PC-3 (cell line): ENCODE results near the gene ALCAM. TPM values are rescaled to one million over a fixed set of nuclear protein-coding genes. Genes with fewer than 3 reads are reported as not detected.

Experiments used
- ATAC-seq: fragments of 200-7000 bp; cut with Tn5 transposase; 2 replicates; pipeline ENCODE4 v1.9.1; 2020; ENCODE audit warnings: mild to moderate bottlenecking, moderate library complexity
- BruUV-seq: library from RNA; stranded (reverse); fragments of 400-500 nt; replicated peaks from 2 replicates; lab custom pipeline; 2021; lab: Mats Ljungman, UMichigan
- CTCF ChIA-PET: fragments of 300-600 bp; sonication (Branson Sonifier 250); formaldehyde crosslinking; loops from one replicate; lab custom pipeline; 2022; ENCODE audit warnings: antibody characterized with exemption; lab: Charles Lee
- POLR2A ChIA-PET: fragments of 300-600 bp; sonication (Branson Sonifier 250); formaldehyde crosslinking; loops from one replicate; lab custom pipeline; 2022; ENCODE audit warnings: antibody characterized with exemption; ENCODE audit not compliant: unreplicated experiment; lab: Charles Lee
- DNase-seq: peaks from one replicate; pipeline ENCODE4 v3.0.0-alpha.2; 2015
- H2AFZ ChIP-seq: fragments of 300-600 bp; sonication (generic); 2 replicates; pipeline ENCODE4 v1.6.0; 2016; ENCODE audit warnings: antibody characterized with exemption, low read length
- H3F3A ChIP-seq: fragments of 300-600 bp; sonication (generic); one replicate; pipeline ENCODE4 v1.6.0; 2017; ENCODE audit warnings: antibody characterized with exemption, low read length, control low read depth, mild to moderate bottlenecking; ENCODE audit not compliant: unreplicated experiment
- H3K27ac ChIP-seq: fragments of 300-600 bp; sonication (generic); 2 replicates; pipeline ENCODE4 v1.5.1; 2016; ENCODE audit warnings: mild to moderate bottlenecking, low read length
- H3K27me3 ChIP-seq: fragments of 300-600 bp; sonication (generic); 2 replicates; pipeline ENCODE4 v1.6.1; 2016; ENCODE audit warnings: low read length, mixed read lengths
- H3K36me3 ChIP-seq: fragments of 300-600 bp; sonication (generic); 2 replicates; pipeline ENCODE4 v1.6.1; 2016; ENCODE audit warnings: low read depth, mixed run types, low read length, mixed read lengths
- H3K4me1 ChIP-seq: fragments of 300-600 bp; sonication (generic); 2 replicates; pipeline ENCODE4 v1.5.1; 2016; ENCODE audit warnings: low read length; ENCODE audit not compliant: insufficient read depth
- H3K4me2 ChIP-seq: fragments of 300-600 bp; sonication (generic); 2 replicates; pipeline ENCODE4 v1.6.0; 2016; ENCODE audit warnings: low read length
- H3K4me3 ChIP-seq: fragments of 300-600 bp; sonication (generic); 2 replicates; pipeline ENCODE4 v1.5.1; 2016; ENCODE audit warnings: mild to moderate bottlenecking, low read length, mixed read lengths
- H3K79me2 ChIP-seq: fragments of 300-600 bp; sonication (generic); 2 replicates; pipeline ENCODE4 v1.6.1; 2017; ENCODE audit warnings: low read length, mixed read lengths
- H3K9ac ChIP-seq: fragments of 300-600 bp; sonication (generic); 2 replicates; pipeline ENCODE4 v1.6.0; 2016; ENCODE audit warnings: mild to moderate bottlenecking, low read length
- H3K9me2 ChIP-seq: fragments of 300-600 bp; sonication (generic); replicated peaks from 2 replicates; pipeline ENCODE4 v1.6.1; 2016; ENCODE audit warnings: mixed run types, low read length, mixed read lengths
- H3K9me3 ChIP-seq: fragments of 300-600 bp; sonication (generic); 2 replicates; pipeline ENCODE4 v1.6.1; 2016; ENCODE audit warnings: low read length, mixed read lengths
- H4K20me1 ChIP-seq: fragments of 300-600 bp; sonication (generic); 2 replicates; pipeline ENCODE4 v1.6.1; 2016; ENCODE audit warnings: low read length, mixed read lengths
- EZH2 ChIP-seq: fragments of 300-600 bp; sonication (generic); IDR thresholded peaks from one replicate; pipeline ENCODE4 v1.6.1; 2017; ENCODE audit warnings: antibody characterized with exemption, mild to moderate bottlenecking, low read length; ENCODE audit not compliant: unreplicated experiment
- EZH2phosphoT487 ChIP-seq: fragments of 300-600 bp; sonication (generic); IDR thresholded peaks from 2 replicates; pipeline ENCODE4 v1.6.1; 2018; ENCODE audit warnings: mild to moderate bottlenecking, antibody characterized with exemption, low read length, borderline replicate concordance
- intact Hi-C: fragments of 100-400 bp; cut with micrococcal nuclease; formaldehyde crosslinking; loops from 2 replicates; pipeline ENCODE4 v1.9.0; 2023
- total RNA-seq: library from RNA; depleted of rRNA; stranded (reverse); fragments of >200 nt; gene quantifications from 2 replicates; pipeline ENCODE4 v1.2.3, GENCODE V29; 2014
- TF ChIP-seq, protein P1 (sequence below): fragments of 300-600 bp; sonication (generic); conservative IDR thresholded peaks from 2 replicates; pipeline ENCODE4 v1.5.1; 2017; ENCODE audit warnings: antibody characterized with exemption, low read depth, mild to moderate bottlenecking, low read length

The ALCAM gene
- total RNA-seq, 1 experiment from 2014 or later: 169 TPM

- CTCF ChIA-PET: no interaction called here
- no peak overlapping the region for H3K9ac ChIP-seq
- H3K9me2 ChIP-seq: no peaks in the 10 kb centered on the region
- intact Hi-C loops: no loop called here
- no peak overlapping the region for H3K4me2 ChIP-seq
- H4K20me1 ChIP-seq: no peaks in the 10 kb centered on the region
- peaks cover 14% of the 10 kb centered on the region for H3K4me1 ChIP-seq
- H3K36me3 ChIP-seq: no peaks in the 10 kb centered on the region
- H2AFZ ChIP-seq: no peak overlapping the region
- TF ChIP-seq, protein P1, sequence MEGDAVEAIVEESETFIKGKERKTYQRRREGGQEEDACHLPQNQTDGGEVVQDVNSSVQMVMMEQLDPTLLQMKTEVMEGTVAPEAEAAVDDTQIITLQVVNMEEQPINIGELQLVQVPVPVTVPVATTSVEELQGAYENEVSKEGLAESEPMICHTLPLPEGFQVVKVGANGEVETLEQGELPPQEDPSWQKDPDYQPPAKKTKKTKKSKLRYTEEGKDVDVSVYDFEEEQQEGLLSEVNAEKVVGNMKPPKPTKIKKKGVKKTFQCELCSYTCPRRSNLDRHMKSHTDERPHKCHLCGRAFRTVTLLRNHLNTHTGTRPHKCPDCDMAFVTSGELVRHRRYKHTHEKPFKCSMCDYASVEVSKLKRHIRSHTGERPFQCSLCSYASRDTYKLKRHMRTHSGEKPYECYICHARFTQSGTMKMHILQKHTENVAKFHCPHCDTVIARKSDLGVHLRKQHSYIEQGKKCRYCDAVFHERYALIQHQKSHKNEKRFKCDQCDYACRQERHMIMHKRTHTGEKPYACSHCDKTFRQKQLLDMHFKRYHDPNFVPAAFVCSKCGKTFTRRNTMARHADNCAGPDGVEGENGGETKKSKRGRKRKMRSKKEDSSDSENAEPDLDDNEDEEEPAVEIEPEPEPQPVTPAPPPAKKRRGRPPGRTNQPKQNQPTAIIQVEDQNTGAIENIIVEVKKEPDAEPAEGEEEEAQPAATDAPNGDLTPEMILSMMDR: no peak
- TF ChIP-seq EZH2phosphoT487 (no peak), EZH2 (no peak)
- DNase-seq (no peak), ATAC-seq (no peak)
- no peak overlapping the region for H3K4me3 ChIP-seq
- no peaks in the 10 kb centered on the region for H3K27me3 ChIP-seq
- no peak overlapping the region for H3K27ac ChIP-seq
- BruUV-seq: no TSS peak
- POLR2A ChIA-PET: interaction anchor here (0.5 to 0.6 kb wide), 2 partner anchors 80 to 859 kb away, joined by 3 to 4 read pairs; no protein-coding TSS in a partner anchor
- no peaks in the 10 kb centered on the region for H3K9me3 ChIP-seq
- peaks cover 80% of the 10 kb centered on the region for H3K79me2 ChIP-seq
- no peaks in the 10 kb centered on the region for H3F3A ChIP-seq
These were observed 81.8 kb downstream of the ALCAM start for GRCh38 chr3:105448338-105448982.

- H3K79me2 ChIP-seq: peaks cover 88% of the 10 kb centered on the region
- TF ChIP-seq EZH2phosphoT487: no peak
- TF ChIP-seq, protein P1: no peak
- TF ChIP-seq EZH2: no peak
- no peak for ATAC-seq
These were observed 82.7 kb downstream of the ALCAM start for GRCh38 chr3:105449414-105449813.

DNA sequence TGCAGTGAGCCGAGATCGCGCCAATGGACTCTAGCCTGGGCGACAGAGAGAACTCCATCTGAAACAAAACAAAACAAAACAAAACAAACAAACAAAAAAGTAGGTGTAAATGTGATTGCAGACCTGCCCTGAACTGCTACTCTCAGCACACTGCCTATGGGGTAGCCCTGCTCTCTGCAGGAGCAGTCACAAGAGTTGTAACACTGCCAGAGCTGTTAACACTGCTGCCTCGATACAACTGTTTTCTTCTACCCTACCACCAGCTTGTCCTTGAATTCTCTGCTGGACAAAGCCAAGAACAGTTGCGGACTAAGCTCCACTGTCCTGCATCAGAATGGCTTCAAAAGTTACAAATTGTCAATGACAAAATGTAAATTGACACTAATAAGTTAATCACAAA lies 89.3 kb downstream of the ALCAM start:
- Histone ChIP-seq H3K4me3 (no peak overlapping the region), H3K9ac (no peak overlapping the region), H3F3A (no peaks in the 10 kb centered on the region), H2AFZ (no peak overlapping the region), H3K79me2 (peaks cover 94% of the 10 kb centered on the region), H3K9me2 (no peaks in the 10 kb centered on the region), H3K4me2 (no peak overlapping the region), H3K4me1 (peaks cover 16% of the 10 kb centered on the region), H4K20me1 (no peaks in the 10 kb centered on the region), H3K36me3 (no peaks in the 10 kb centered on the region), H3K9me3 (no peaks in the 10 kb centered on the region), H3K27me3 (no peaks in the 10 kb centered on the region), H3K27ac (no peak overlapping the region)
- TF ChIP-seq, protein P1: no peak
- TF ChIP-seq EZH2: no peak
- TF ChIP-seq EZH2phosphoT487: no peak
- no TSS peak for BruUV-seq
- POLR2A ChIA-PET: no interaction called here
- CTCF ChIA-PET: no interaction called here
- DNase-seq (no peak), ATAC-seq (no peak)
- intact Hi-C loops: no loop called here

More at GRCh38 chr3:105449414-105449813, 82.7 kb downstream of the ALCAM start:
- H3K4me3 ChIP-seq: no peak overlapping the region
- H2AFZ ChIP-seq: no peak overlapping the region
- no peaks in the 10 kb centered on the region for H3K27me3 ChIP-seq
- ChIA-PET POLR2A (no interaction called here), CTCF (no interaction called here)
- DNase-seq: no peak
- no peak overlapping the region for H3K9ac ChIP-seq
- H3K4me1 ChIP-seq: peaks cover 7% of the 10 kb centered on the region
- H3K27ac ChIP-seq: no peak overlapping the region
- no peaks in the 10 kb centered on the region for H3F3A ChIP-seq
- no peaks in the 10 kb centered on the region for H3K9me3 ChIP-seq
- intact Hi-C loops: no loop called here
- no peaks in the 10 kb centered on the region for H4K20me1 ChIP-seq
- BruUV-seq: no TSS peak
- H3K36me3 ChIP-seq: no peaks in the 10 kb centered on the region
- no peak overlapping the region for H3K4me2 ChIP-seq
- H3K9me2 ChIP-seq: no peaks in the 10 kb centered on the region
